GM21423 (cell line): Measurements from ENCODE around the gene SEMA3D.

ENCODE experiments used
- ATAC-seq: cut with Tn5 transposase; IDR thresholded peaks from one replicate; pipeline ENCODE4 v1.9.1; 2021; ENCODE audit warnings: mild to moderate bottlenecking, moderate library complexity; ENCODE audit not compliant: unreplicated experiment

Gene SEMA3D

DNA sequence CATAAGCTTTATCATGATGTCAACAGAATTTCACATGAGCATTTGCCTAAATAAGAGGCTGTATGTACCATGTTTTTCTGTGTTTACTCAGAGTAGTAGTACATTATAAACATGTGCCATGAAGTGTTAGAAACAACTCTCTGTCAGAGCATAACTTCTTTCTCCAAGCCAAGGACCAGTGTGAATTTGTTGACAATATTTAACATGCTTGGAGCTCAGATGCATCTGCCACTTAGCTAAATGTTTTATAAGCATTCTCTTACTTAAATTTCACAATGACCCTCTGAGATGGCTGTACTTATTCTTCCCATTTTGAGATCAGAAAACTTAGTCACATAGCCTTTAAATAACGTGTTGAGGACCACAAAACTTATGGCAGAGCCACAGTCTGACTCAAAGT lies 105.0 kb downstream of the SEMA3D start:
- no peak for ATAC-seq

DNA sequence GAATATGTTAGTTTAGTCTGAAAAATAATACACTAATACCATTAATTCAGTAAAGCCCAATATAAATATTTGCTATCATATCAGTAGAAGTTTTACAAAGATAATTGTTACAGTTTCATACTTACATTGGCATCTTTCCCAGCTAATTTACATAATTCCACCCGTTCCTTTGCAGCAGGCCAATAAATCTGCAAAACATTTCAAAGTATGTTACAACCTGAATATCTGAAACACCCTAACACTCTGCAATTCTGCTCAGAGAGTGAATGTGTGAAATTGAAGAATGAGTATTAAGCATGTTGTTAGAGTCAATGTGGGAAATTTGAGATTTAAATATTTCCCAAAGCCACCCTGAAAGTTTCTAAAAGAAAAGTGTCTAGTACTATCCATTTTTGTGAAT lies 105.5 kb downstream of the SEMA3D start:
- ATAC-seq = no peak

DNA sequence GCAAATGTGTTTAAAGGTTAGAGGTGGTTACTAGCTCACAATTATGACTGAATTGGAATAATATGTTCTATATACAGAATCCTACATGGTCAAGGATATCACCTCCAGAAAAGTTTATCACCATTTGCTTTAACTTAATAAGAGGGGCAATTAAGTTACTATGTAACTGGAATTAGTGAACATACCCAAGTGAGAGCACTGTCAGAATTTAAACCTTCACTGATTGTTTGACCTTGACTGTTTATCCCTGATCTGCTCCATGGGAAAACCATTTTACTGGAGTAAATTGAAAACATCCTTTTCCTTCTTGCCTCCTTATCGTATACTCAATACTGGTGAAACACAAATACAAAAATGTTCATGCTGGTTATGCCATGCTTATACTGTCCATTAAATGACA lies 107.4 kb downstream of the SEMA3D start:
- ATAC-seq = no peak

- no peak for ATAC-seq
Observed at GRCh38 chr7:85078181-85078580, 108.7 kb downstream of the SEMA3D start.

GRCh38 chr7:85075864-85076263 lies 111.0 kb downstream of the SEMA3D start:
- no peak for ATAC-seq

DNA sequence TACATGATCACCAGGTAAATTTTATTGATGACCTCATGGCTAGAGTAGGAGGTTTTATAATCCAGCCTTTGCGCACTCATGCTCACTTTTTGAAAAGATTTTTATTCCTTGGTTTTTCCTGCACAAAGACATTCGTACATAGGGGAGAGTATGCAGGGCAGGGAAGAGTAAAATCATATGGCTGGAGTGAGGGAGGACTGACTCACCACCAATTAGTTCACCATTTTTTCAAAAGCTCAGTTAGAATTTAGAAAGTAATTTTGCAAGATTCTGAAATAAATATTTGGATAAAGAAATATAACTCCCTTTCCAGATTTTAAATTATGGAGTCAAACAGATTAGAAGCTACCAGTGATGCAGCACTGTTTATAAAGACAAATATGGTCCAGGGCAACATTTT lies 111.9 kb downstream of the SEMA3D start:
- ATAC-seq = no peak

GRCh38 chr7:85074016-85074415 lies 112.8 kb downstream of the SEMA3D start:
- ATAC-seq = no peak

DNA sequence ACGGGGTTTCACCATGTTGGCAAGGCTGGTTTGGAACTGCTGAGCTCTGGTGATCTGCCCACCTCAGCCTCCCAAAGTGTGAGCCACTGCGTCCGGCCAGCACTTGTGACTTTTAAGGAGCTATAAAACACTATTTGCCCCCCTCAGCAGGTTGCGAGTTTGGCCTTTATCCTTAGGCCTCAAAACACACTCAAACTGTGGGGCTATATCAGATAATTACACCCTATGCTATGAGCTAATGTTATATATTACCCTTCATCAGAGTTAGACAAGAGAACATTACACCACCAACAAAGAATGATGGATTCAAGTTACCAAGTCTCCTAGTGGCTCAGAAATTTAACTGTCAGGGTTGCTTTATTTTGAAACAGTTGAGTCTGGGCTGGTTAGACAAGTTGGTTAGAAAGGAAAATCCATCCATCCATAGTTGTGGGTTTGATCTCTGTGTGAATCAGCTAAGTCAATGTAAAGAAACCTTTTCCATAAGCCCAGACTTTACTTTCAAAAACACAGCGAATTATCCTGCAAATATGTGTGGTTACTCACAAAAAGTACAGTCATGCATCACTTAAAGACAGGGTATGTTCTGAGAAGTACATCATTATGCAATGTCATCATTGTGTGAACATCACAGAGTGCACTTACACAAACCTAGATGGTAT lies 115.8 kb downstream of the SEMA3D start:
- ATAC-seq = no peak

GRCh38 chr7:85068799-85069198 lies 118.1 kb downstream of the SEMA3D start:
- no peak for ATAC-seq

- no peak for ATAC-seq
Observed at GRCh38 chr7:85067371-85067770, 119.5 kb downstream of the SEMA3D start.

GRCh38 chr7:85065888-85066485 lies 120.9 kb downstream of the SEMA3D start:
- ATAC-seq = no peak

DNA sequence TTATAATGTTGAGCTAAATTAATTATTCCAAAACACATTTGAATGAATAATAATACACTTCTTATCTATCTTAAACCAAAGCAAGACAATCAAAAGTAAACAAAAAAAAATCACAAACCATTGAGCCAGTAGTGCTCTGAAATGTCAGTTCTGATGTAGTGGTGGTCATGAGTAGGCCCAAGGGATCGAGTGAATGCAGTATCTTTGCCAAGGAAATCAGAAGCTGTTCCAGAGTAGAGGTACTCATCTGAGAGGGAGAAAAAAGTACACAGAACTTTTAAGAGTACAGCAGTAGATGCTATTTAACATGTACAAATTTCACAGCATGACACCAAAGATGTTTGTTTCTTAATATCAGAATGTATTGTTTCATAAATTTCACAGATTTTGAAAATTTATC lies 121.5 kb downstream of the SEMA3D start:
- ATAC-seq = no peak

DNA sequence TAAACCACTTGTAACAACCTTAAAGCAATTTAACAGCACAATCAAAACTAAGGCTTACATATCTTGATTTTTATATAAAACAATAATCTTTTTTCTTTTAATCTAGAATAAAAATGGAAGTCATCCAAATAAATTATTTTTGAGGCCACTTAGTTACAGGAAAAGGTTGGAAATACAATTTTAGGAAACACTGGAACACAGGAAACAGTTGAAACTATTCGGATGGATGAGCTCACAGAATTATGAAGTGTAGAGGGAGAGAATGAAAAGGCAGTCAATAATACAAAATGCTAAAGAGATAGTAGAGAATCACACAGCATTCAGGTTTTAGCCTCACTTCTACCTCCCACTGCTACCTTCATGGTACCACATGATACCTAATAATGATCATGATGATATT lies 124.2 kb downstream of the SEMA3D start:
- no peak for ATAC-seq

- no peak for ATAC-seq
Observed at GRCh38 chr7:85061456-85061855, 125.4 kb downstream of the SEMA3D start.

DNA sequence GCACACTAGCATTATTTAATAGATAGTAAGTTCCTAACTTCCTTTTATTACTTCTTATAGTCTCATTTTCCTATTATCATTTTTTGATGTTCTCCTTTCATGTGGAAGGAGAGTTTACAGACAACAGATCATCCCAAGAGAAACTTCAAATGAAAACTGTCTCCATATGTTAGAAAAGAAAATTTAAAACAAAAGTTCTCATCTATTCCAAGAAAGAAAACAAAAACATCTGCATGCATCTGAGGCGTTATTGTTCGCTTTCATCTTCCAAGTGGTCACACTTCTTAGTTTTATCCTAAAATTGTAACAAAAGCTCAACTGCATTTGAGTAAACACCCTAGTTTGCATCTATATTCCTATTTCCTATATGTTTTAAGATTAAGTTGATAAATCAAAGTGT lies 126.2 kb downstream of the SEMA3D start:
- no peak for ATAC-seq

DNA sequence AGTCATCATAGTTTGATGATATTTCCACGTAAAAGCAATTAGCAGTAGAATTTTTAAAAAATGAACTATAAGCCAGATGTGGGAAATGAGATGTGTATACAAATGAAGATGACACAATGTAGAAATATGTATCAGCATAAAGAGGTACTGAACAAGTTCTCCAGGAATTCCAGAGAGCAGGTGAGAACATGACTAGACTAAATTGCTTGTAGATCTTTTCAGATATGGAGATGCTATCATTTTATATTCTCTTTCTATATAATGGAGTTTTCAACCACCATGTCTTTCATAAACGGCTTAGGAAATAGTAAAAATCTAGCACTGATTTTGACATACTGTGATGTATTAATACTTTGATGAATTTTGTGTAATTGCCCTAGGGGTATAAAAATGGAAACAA lies 130.9 kb downstream of the SEMA3D start:
- ATAC-seq = no peak

- no peak for ATAC-seq
Observed at GRCh38 chr7:85055196-85055595, 131.7 kb downstream of the SEMA3D start.

- ATAC-seq = no peak
Observed at GRCh38 chr7:85054306-85054705, 132.6 kb downstream of the SEMA3D start.

DNA sequence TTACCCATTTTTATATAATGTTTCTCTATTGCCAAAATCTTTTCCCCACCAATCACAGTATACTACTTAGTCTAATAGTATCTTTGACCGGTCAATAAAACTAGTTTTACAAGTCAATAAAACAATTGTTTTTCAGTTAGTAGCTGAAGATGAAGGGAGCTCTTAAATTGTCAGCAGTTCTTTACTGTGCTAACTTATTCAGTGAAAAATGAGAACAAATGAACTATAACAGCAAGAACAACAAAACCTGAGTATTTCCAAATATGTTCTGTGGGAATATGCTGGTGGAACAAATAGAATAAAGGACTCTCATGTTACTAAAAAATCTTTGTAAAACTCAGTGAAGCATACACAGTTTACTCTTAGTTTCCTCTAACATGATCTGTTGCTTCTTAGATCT lies 134.0 kb downstream of the SEMA3D start:
- ATAC-seq = no peak

- ATAC-seq = no peak
Observed at GRCh38 chr7:85052056-85052737, 134.7 kb downstream of the SEMA3D start.

GRCh38 chr7:85046534-85046933 lies 140.3 kb downstream of the SEMA3D start:
- ATAC-seq = no peak

GRCh38 chr7:85041605-85042216 lies 145.1 kb downstream of the SEMA3D start:
- ATAC-seq = no peak
